Measurements from ENCODE around the gene SCCPDH. TPM values are rescaled to one million over a fixed set of nuclear protein-coding genes. Genes with fewer than 3 reads are reported as not detected.
A peak's percentile ranks its signal among the peaks of the same experiment; 100 is the strongest.
"Not testable (repeated sequence)": the region's sequence is repeated elsewhere in the genome, so short reads cannot be mapped to it uniquely, and the experiment has no call there.

SCCPDH gene
- total and polyA plus RNA-seq, 2 of the 13 experiments (the other 11 are each of a cell fraction or from before 2014, with no cell fraction given) = 36.7 to 62.3 TPM

GRCh38 chr1:246728311-246728710 is 4.1 kb downstream of the SCCPDH start:
- peaks cover 55% of the 10 kb centered on the region for H3K4me1 ChIP-seq (ENCODE audit: insufficient read depth, low read length)
- DNase-seq (ENCODE audit: low spot score) (no peak), FAIRE-seq (no peak), ATAC-seq (no peak)
- 90% methylated on average over 4 of the region's 4 CpGs for WGBS (ENCODE audit: low lambda C conversion rate)
- no peak overlapping the region for H3K27ac ChIP-seq (ENCODE audit: extremely low read length, insufficient read depth, low read length)
- H3K9me3 ChIP-seq (ENCODE audit: low read length) = no peaks in the 10 kb centered on the region
- no peak overlapping the region for H3K9ac ChIP-seq (ENCODE audit: insufficient read depth, low read depth, low read length)
- ChIA-PET CTCF (ENCODE audit: low intra/inter-chr PET ratio, low total read pairs) (no interaction called here), POLR2A (interaction anchor here (1.5 kb wide), 1 partner anchor 18 kb away, joined by 4 read pairs; no protein-coding TSS in a partner anchor)
- in situ Hi-C loops (cut with HindIII; ENCODE audit: extremely low pct_ligation_motif_present, low pct_unique_long_range_greater_than_20kb) = no loop called here
- no peak overlapping the region for H3K4me3 ChIP-seq (replicated peaks in 1 of 3; ENCODE audit: insufficient read depth in 1 of 3, low read depth in 2 of 3, low read length in 3 of 3)
- peaks cover 11 to 44% of the 10 kb centered on the region in 2 experiments for H3K36me3 ChIP-seq (replicated peaks in 1 of 2; ENCODE audit: control insufficient read depth in 1 of 2, insufficient read depth in 2 of 2, low read length in 2 of 2)
- TF ChIP-seq FOXP1 (IDR thresholded peaks at IDR 0.05) (no peak), FOXP1 (CRISPR knock-in tag; IDR thresholded peaks at IDR 0.05) (no peak)
- H3K79me2 ChIP-seq (ENCODE audit: insufficient read depth, low read length) = peaks cover 28% of the 10 kb centered on the region
- H4K20me1 ChIP-seq (ENCODE audit: insufficient read depth, low read length) = no peaks in the 10 kb centered on the region
- no TSS peak for BruUV-seq (replicated peaks)
- H3K27me3 ChIP-seq (ENCODE audit: control insufficient read depth in 1 of 2, insufficient read depth in 2 of 2, low read length in 2 of 2) = no peaks in the 10 kb centered on the region
- H2AFZ ChIP-seq (ENCODE audit: low read length) = no peak overlapping the region
- intact Hi-C loops (cut with micrococcal nuclease; ENCODE audit: unreplicated experiment) = no loop called here
- H3K4me2 ChIP-seq (ENCODE audit: low read depth, low read length) = no peak overlapping the region

GRCh38 chr1:246729040-246729439 is 4.8 kb downstream of the SCCPDH start:
- Histone ChIP-seq H3K79me2 (ENCODE audit: insufficient read depth, low read length) (peaks cover 28% of the 10 kb centered on the region), H3K4me1 (ENCODE audit: insufficient read depth, low read length) (peaks cover 50% of the 10 kb centered on the region), H3K36me3 (replicated peaks in 1 of 2; ENCODE audit: control insufficient read depth in 1 of 2, insufficient read depth in 2 of 2, low read length in 2 of 2) (peaks cover 11 to 50% of the 10 kb centered on the region in 2 experiments)
- POLR2A ChIA-PET = interaction anchor here (1.5 kb wide), 1 partner anchor 19 kb away, joined by 4 read pairs; no protein-coding TSS in a partner anchor
- intact Hi-C loops (cut with micrococcal nuclease; ENCODE audit: unreplicated experiment); H3K9ac ChIP-seq (ENCODE audit: insufficient read depth, low read depth, low read length); H3K27ac ChIP-seq (ENCODE audit: extremely low read length, insufficient read depth, low read length); in situ Hi-C loops (cut with HindIII; ENCODE audit: extremely low pct_ligation_motif_present, low pct_unique_long_range_greater_than_20kb); FAIRE-seq; H3K27me3 ChIP-seq (ENCODE audit: control insufficient read depth in 1 of 2, insufficient read depth in 2 of 2, low read length in 2 of 2); BruUV-seq (replicated peaks); H3K4me2 ChIP-seq (ENCODE audit: low read depth, low read length); H4K20me1 ChIP-seq (ENCODE audit: insufficient read depth, low read length); ATAC-seq; DNase-seq (ENCODE audit: low spot score); CTCF ChIA-PET (ENCODE audit: low intra/inter-chr PET ratio, low total read pairs); H3K9me3 ChIP-seq (ENCODE audit: low read length); H2AFZ ChIP-seq (ENCODE audit: low read length); H3K4me3 ChIP-seq (replicated peaks in 1 of 3; ENCODE audit: insufficient read depth in 1 of 3, low read depth in 2 of 3, low read length in 3 of 3): not testable (repeated sequence)
- 85% methylated on average over 5 of the region's 5 CpGs for WGBS (ENCODE audit: low lambda C conversion rate)

- ChIA-PET CTCF (ENCODE audit: low intra/inter-chr PET ratio, low total read pairs) (no interaction called here), POLR2A (interaction anchor here (1.2 kb wide), 1 partner anchor 21 kb away, joined by 4 read pairs; no protein-coding TSS in a partner anchor)
- H3K36me3 ChIP-seq (replicated peaks in 1 of 2; ENCODE audit: control insufficient read depth in 1 of 2, insufficient read depth in 2 of 2, low read length in 2 of 2) = peaks cover 12 to 68% of the 10 kb centered on the region in 2 experiments
- H3K9ac ChIP-seq (ENCODE audit: insufficient read depth, low read depth, low read length) = no peak overlapping the region
- peaks cover 18% of the 10 kb centered on the region for H3K79me2 ChIP-seq (ENCODE audit: insufficient read depth, low read length)
- TF ChIP-seq TEAD3 (CRISPR knock-in tag; optimal IDR thresholded peaks at IDR 0.05; ENCODE audit: borderline replicate concordance) (no peak), CEBPB (IDR thresholded peaks at IDR 0.05; ENCODE audit: borderline replicate concordance, low read depth, low read length) (peak; percentile 68; the same call in 1 of the 2 replicates)
- DNase-seq (ENCODE audit: low spot score) = no peak
- no peaks in the 10 kb centered on the region for H3K9me3 ChIP-seq (ENCODE audit: low read length)
- H2AFZ ChIP-seq (ENCODE audit: low read length) = no peak overlapping the region
- intact Hi-C loops (cut with micrococcal nuclease; ENCODE audit: unreplicated experiment) (no loop called here), in situ Hi-C loops (cut with HindIII; ENCODE audit: extremely low pct_ligation_motif_present, low pct_unique_long_range_greater_than_20kb) (no loop called here)
- H3K4me3 ChIP-seq (replicated peaks in 1 of 3; ENCODE audit: insufficient read depth in 1 of 3, low read depth in 2 of 3, low read length in 3 of 3) = no peak overlapping the region
- H3K27me3 ChIP-seq (ENCODE audit: control insufficient read depth in 1 of 2, insufficient read depth in 2 of 2, low read length in 2 of 2) = no peaks in the 10 kb centered on the region
- H4K20me1 ChIP-seq (ENCODE audit: insufficient read depth, low read length) = no peaks in the 10 kb centered on the region
- ATAC-seq = no peak
- H3K4me2 ChIP-seq (ENCODE audit: low read depth, low read length) = no peak overlapping the region
- peaks cover 44% of the 10 kb centered on the region for H3K4me1 ChIP-seq (ENCODE audit: insufficient read depth, low read length)
- 90% methylated on average over 8 of the region's 8 CpGs for WGBS (ENCODE audit: low lambda C conversion rate)
- peak overlapping the region; percentile 9 for H3K27ac ChIP-seq (ENCODE audit: extremely low read length, insufficient read depth, low read length)
- FAIRE-seq = no peak
- BruUV-seq (replicated peaks) = no TSS peak
These were observed 6.6 kb downstream of the SCCPDH start for GRCh38 chr1:246730839-246731238.

GRCh38 chr1:246731873-246732272 is 7.7 kb downstream of the SCCPDH start:
- H2AFZ ChIP-seq (ENCODE audit: low read length); H4K20me1 ChIP-seq (ENCODE audit: insufficient read depth, low read length); CTCF ChIA-PET (ENCODE audit: low intra/inter-chr PET ratio, low total read pairs); FAIRE-seq; H3K27ac ChIP-seq (ENCODE audit: extremely low read length, insufficient read depth, low read length); H3K4me3 ChIP-seq (replicated peaks in 1 of 3; ENCODE audit: insufficient read depth in 1 of 3, low read depth in 2 of 3, low read length in 3 of 3); BruUV-seq (replicated peaks); H3K4me2 ChIP-seq (ENCODE audit: low read depth, low read length); DNase-seq (ENCODE audit: low spot score); H3K27me3 ChIP-seq (ENCODE audit: control insufficient read depth in 1 of 2, insufficient read depth in 2 of 2, low read length in 2 of 2); in situ Hi-C loops (cut with HindIII; ENCODE audit: extremely low pct_ligation_motif_present, low pct_unique_long_range_greater_than_20kb); intact Hi-C loops (cut with micrococcal nuclease; ENCODE audit: unreplicated experiment); H3K9me3 ChIP-seq (ENCODE audit: low read length); H3K9ac ChIP-seq (ENCODE audit: insufficient read depth, low read depth, low read length); ATAC-seq: not testable (repeated sequence)
- peaks cover 33% of the 10 kb centered on the region for H3K4me1 ChIP-seq (ENCODE audit: insufficient read depth, low read length)
- H3K36me3 ChIP-seq (replicated peaks in 1 of 2; ENCODE audit: control insufficient read depth in 1 of 2, insufficient read depth in 2 of 2, low read length in 2 of 2) = peaks cover 15 to 78% of the 10 kb centered on the region in 2 experiments
- POLR2A ChIA-PET = interaction anchor here (1.2 kb wide), 1 partner anchor 22 kb away, joined by 4 read pairs; no protein-coding TSS in a partner anchor
- WGBS (ENCODE audit: low lambda C conversion rate) = 93% methylated on average over 3 of the region's 3 CpGs
- peaks cover 11% of the 10 kb centered on the region for H3K79me2 ChIP-seq (ENCODE audit: insufficient read depth, low read length)

Data from HepG2 (cell line).